ENCODE data around the gene NPLOC4. TPM values are rescaled to one million over a fixed set of nuclear protein-coding genes. Genes with fewer than 3 reads are reported as not detected.

NPLOC4 gene
- total and polyA plus RNA-seq, 2 of the 13 experiments (the other 11 are each of a cell fraction or from before 2014, with no cell fraction given): 57.0 to 97.0 TPM

GRCh38 chr17:81518785-81519283, 118.1 kb downstream of the NPLOC4 start (continued):
- TF ChIP-seq ARID4A (CRISPR knock-in tag; IDR thresholded peaks at IDR 0.05; ENCODE audit: borderline replicate concordance): no peak
- TF ChIP-seq ZNF777 (CRISPR knock-in tag; IDR thresholded peaks at IDR 0.05): peak; percentile 14; the same call in 1 of the 2 replicates
- no peak for TF ChIP-seq ZC3H4 (CRISPR knock-in tag; IDR thresholded peaks at IDR 0.05; ENCODE audit: borderline replicate concordance)
- TF ChIP-seq EEA1 (CRISPR knock-in tag; IDR thresholded peaks at IDR 0.05; ENCODE audit: borderline replicate concordance): peak; percentile 19; the same call in 1 of the 2 replicates
- no peak for TF ChIP-seq ZNF264 (CRISPR knock-in tag; IDR thresholded peaks at IDR 0.05)
- TF ChIP-seq ARNTL (CRISPR knock-in tag; IDR thresholded peaks at IDR 0.05): no peak
- no peak for TF ChIP-seq ZNF253 (CRISPR knock-in tag; IDR thresholded peaks at IDR 0.05; ENCODE audit: borderline replicate concordance)
- TF ChIP-seq ZNF563 (CRISPR knock-in tag; IDR thresholded peaks at IDR 0.05): 0 out of 2 replicates have a peak, but pooled peaks have one; percentile 72
- no peak for TF ChIP-seq BCL3 (CRISPR knock-in tag; IDR thresholded peaks at IDR 0.05)
- peak; percentile 68; the same call in 1 of the 2 replicates for TF ChIP-seq KLF12 (CRISPR knock-in tag; IDR thresholded peaks at IDR 0.05; ENCODE audit: borderline replicate concordance)
- TF ChIP-seq ZNF605 (CRISPR knock-in tag; IDR thresholded peaks at IDR 0.05): no peak
- peak; percentile 77 for TF ChIP-seq DBP (CRISPR knock-in tag; IDR thresholded peaks at IDR 0.05; ENCODE audit: not compliant biosample characterization)
- no peak for TF ChIP-seq SIN3B (IDR thresholded peaks at IDR 0.05; ENCODE audit: low read length)
- peak; percentile 65 for TF ChIP-seq U2AF1 (optimal IDR thresholded peaks at IDR 0.05; ENCODE audit: low read depth, low read length)
- TF ChIP-seq SRSF1 (optimal IDR thresholded peaks at IDR 0.05; ENCODE audit: low read depth, low read length): peak; percentile 75
- TF ChIP-seq ZNF143 (CRISPR knock-in tag; IDR thresholded peaks at IDR 0.05): no peak
- no peak for TF ChIP-seq EED (CRISPR knock-in tag; IDR thresholded peaks at IDR 0.05)
- TF ChIP-seq RBFOX2 (IDR thresholded peaks at IDR 0.05; ENCODE audit: low read depth, low read length): no peak
- TF ChIP-seq ETV6 (CRISPR knock-in tag; conservative IDR thresholded peaks at IDR 0.05): 0 out of 2 replicates have a peak, but pooled peaks have one; percentile 22
- TF ChIP-seq ZFP82 (CRISPR knock-in tag; IDR thresholded peaks at IDR 0.05; ENCODE audit: borderline replicate concordance): no peak
- no peak for TF ChIP-seq E2F1 (CRISPR knock-in tag; IDR thresholded peaks at IDR 0.05)

All from HepG2 (cell line).